Left forelimb (tissue), 1 donor: ENCODE data around the gene RAG1.
"Not testable (repeated sequence)": the region's sequence is repeated elsewhere in the genome, so short reads cannot be mapped to it uniquely, and the experiment has no call there.

Source experiments
- DNase-seq: peaks from one replicate; pipeline ENCODE4 v3.0.0-alpha.2; 2018; ENCODE audit warnings: low spot score

Gene RAG1

DNA sequence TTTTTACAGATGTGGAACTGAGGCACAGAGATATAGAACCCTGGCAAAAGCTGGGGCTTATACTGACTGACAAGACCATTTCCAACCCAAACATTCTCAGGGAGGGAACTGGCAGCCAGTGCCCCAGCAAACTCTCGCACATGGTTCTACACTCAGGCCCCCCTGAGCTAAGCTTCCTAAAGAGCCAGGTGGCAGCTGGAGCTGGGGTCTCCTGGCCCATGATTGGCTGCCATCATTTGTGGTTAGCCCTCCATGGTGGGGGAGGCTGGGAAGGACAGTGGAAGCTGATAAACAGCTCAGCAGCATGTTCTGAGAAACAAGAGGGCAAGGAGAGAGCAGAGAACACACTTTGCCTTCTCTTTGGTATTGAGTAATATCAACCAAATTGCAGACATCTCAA lies at the start of gene RAG1:
TSS of gene RAG1 (plus strand) at position 314 of the 400 bp plus-strand sequence. CDS start 5,298 bp downstream, outside the sequence.
- no peak for DNase-seq

DNA sequence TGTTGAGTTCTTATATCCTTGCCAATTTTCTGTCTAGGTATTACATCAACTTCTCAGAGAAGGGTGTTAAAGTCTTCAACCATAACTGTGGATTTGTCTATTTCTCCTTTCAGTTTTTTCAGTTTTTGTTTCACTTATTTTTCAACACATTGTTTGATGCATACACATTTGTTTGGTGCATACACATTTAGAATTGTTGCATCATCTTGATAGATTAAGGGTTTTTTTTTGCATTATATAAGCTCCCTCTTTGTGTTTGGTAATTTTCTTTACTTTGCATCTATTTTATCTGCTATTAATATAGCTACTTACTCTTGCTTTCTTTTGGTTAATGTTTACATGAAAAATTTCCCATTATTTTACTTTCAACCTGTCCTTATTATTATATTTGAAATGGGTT lies 37.0 kb upstream of the RAG1 start:
- DNase-seq: no peak

DNA sequence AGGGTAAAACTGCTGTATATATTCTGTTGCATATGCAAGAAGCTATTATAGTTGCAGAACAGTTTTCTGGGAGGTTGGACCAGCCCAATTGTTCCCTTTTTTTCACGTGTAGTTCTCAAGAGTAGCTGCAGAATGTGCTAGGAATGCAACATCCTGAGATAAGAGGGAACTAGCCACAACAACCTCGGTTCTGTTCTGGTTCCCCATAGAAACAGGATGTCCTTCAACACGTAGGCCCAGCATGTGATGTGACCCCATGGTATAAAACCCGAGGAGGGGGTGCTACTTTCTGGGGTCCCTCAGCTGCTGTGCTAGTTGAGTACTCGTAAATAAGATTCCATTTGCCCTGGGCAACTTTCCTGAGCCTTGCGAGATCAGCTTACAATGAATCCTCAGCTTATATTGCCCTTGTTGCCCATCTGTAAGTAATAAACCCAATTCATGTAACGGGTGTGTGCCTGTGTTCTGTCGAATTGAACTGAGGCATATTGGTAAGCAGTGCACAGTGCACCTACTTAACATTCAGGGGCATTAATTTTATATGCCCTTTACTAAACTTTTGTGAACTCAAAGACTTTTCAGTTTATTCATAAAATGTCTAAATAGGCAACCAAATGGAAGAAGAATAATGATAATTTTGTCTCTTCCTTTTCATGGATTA lies 34.7 kb upstream of the RAG1 start:
- DNase-seq: no peak

DNA sequence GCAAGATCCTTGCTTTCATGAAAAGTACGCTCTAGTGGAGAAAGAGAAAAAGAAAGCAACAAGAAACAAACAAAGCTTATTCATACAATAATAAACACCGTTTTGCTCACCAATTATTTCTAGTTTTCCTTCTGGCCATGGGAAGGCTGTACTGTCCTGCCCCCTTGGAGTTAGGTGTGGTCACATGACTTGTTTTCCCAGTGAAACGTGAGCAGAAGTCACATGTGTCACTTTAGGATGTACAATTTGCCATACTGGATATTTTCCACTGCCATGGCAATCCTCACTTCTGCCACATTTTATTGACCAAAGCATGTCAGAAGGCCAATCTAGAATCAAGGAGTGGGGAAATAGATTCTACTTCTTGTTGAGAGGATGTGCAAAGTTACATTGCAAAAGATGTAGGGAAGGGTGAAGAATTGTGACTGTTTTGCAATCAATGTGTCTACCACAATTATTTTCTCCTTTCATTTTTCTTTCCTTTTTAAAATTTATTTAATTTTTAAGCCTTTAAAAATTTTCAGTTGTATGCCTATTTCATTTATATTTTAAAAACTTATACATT lies 33.4 kb upstream of the RAG1 start:
- no peak for DNase-seq

DNA sequence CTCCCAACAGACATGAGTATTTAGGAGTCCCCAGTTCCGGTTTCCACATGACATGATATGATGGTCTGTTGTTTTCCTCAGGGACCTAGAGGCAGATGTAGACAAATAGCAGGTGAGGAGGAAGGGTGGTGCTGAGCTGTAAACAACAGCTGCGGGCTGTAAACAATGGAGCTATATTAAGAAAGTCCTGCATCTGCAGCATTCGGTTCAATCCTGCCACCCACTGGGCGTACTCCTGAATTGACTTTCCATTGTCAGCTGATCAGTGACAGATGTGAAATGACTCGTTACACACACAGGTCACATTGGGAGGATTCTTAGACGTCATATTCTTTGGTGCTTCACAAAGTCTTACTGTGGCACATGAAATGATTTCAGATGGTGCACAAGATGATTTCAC lies 26.8 kb upstream of the RAG1 start:
- no peak for DNase-seq

DNA sequence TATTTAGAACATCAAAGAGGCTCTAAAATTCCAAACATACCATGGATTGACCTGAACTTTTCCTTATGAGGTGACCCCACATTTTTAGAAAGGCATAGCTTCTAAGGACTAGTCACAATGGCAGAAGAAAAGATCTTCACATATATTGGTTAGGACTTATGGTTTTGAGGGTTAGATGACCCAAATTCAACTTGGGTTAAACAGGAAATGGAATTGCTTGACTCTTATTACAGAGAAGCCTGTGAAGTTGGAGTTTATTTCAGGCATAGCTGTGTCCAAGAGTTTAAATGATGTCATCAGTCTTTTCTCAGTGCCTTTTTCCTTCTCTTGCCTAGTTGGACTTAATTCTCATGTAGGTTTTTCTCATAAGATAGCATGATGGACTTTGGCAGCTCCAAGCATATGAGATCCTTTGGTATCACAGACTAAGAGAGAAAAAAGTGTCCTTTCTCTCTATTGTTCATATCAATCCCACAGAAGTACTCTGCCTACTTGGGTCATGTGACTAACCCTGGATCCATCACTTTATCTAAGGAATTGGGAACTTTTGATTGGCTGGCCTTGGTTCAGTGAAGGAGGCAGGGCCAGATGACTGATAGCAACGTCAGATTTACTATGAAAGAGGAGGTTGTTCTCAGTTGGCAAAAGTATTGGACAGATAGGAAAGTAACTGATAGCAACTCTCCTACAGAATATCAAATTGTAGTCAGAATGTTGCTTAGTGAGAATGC lies 17.3 kb upstream of the RAG1 start:
- no peak for DNase-seq

DNA sequence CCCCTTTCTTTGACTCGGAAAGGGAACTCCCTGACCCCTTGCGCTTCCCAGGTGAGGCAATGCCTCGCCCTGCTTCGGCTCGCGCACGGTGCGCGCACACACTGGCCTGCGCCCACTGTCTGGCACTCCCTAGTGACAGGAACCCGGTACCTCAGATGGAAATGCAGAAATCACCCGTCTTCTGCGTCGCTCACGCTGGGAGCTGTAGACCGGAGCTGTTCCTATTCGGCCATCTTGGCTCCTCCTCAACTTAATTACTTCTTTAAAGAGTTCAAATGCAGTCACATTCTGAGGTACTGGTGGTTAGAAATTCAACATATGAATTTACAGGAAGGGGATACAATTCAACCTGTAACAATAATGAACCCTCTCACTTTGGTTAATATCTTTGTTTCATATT lies 10.4 kb upstream of the RAG1 start:
- not testable (repeated sequence) for DNase-seq

DNA sequence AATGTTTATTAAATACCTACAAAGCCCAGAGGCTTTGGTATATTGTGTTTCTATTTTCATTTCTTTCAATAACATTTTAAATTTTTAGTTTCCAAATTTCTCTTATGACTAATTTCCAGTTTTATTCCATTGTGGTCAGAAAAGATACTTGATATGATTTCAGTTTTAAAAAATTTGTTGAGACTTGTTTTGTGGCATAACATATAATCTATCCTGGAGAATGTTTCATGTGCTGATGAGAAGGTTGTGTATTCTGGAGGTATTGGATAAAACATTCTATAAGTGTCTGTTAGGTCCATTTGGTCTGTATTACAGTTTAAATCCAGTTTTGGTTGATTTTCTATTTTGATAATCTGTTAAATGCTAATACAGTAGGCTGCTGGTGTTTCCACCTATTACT lies 9.8 kb upstream of the RAG1 start:
- DNase-seq: no peak

DNA sequence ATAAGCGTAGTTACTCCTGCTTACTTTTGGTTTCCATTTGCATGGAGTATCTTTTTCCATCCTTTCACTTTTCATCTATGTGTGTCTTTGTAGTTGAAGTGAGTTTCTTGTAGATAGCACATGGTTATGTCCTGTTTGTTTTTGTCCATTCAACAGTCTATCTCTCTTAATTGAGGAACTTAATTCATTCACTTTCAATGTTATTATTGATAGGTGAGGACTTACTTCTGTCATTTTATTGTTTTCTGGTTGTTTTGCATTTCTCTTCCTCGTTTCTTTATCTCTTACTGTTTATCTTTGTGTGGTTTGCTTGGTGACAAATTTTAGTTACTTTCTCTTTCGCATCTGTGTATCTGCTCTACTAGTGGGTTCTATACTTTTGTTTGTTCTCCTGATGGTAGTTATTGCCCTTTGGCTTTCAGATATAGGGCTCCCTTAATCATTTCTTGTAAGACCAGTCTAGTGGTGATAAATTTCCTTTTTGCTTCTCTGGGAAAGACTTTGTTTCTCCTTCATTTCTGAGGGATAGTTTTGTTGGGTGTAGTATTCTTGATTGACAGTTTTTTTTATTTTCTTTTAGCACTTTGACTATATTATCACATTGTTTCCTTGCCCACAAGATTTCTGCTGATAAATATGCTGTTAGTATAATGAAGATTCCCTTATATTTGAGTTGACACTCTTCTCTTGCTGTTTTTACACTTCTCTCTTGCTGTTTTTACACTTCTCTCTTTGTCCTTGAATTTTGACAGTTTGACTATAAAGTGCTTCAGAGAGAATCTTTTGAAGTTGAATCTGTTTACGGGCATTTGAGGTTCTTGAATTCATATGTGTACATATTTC lies 9.0 kb upstream of the RAG1 start:
- DNase-seq: no peak

DNA sequence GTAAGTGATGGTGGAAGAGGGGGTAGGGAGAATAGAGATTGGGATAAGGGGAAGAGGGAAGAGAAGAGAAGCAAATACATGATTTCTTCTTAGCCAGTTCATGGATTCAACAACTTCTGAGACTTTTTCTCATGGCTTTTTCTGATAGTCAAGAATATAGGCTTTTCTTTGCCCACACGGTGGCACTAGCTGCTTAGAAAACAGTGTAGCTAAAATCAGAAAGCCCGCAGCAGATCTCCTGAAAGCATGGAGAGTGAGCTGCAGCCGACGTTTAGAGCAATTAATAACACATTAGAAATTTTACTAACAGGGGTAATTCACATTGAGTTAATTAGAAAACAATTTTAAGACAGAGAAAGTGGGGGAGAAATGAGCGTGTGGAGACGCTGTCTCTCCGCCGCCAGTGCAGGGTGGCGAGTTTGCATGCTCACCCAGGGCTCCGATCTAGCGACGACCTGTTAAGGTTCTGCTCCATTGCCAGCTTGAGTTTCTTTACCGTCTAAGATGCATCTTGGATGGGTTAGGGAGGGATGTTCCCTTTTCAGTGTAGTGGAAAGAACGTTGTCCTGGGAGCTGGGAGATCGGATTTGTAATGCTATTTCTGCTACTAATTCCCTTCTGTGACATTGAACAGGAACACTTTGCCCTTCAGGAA lies 3.3 kb upstream of the RAG1 start:
- no peak for DNase-seq

DNA sequence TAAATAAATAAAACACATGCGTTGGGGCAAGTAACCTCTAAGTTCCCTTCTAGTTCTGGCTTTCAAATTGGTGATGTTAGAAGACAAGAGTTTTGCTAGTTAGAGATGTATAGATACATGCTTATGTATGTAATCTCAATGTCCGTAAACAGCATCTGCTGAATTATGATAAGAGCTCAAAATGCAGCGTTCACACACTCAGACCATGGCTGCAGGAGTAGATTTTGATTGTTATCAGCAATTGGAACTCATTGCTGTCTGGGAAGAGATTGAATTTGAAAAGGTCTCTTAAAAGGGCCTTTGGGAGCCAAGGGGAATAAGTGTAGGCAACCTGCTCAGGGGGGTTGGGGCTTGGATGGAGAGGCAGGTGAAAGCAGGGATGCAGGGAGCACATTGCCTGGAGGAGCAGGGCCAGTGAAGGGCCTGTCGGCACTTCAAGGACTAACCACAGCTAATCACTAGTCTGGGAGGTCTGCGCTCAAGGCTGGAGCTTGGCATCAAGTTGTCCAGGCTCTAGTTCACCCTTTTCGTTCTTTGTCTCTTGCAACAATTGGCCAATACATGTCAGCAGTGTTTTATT lies 2.7 kb upstream of the RAG1 start:
- no peak for DNase-seq

DNA sequence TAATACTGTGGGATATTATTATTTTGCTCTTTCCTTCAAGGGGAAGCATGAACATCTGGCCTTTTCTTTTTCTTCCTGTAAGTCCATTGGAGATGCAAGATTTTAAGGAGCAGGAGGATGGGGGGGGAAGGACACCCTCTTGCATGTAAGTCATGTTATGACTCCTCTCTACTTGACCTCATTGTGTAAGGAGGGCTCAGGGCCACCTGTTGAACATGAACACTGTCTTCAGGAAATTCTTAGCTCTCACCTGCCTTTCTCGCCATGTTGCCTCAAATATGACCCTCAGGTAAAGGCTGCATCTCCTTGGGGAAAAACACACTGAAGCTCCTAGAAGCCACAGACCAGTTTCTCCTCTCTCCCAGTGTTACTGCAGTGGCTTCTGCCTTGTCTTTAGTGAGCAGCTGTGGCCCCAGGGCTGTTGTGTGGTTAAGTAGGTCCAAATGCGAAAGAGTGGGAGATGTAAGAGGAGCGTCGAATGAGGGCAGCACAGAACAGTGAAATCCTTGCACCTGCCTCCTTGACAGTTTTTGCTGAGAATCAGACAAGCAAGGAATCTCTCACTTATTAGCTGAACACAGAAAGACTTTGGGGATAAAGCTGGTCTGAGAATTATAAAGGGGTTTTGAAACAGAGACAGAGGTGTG lies 1.3 kb upstream of the RAG1 start:
- no peak for DNase-seq

DNA sequence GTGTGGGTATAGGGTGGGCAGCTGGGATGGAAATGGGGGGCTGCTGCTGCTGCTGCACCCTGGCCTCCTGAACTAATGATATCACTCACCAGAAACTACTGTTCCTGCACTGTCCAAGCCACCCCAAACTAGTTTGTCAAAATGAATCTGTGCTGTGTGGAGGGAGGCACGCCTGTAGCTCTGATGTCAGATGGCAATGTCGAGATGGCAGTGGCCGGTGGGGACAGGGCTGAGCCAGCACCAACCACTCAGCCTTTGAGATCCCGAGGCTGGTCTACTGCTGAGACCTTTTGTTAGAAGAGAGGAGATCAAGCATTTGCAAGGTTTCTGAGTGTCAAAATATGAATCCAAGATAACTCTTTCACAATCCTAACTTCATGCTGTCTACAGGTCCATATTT lies 1.3 kb downstream of the RAG1 start:
- DNase-seq: no peak

DNA sequence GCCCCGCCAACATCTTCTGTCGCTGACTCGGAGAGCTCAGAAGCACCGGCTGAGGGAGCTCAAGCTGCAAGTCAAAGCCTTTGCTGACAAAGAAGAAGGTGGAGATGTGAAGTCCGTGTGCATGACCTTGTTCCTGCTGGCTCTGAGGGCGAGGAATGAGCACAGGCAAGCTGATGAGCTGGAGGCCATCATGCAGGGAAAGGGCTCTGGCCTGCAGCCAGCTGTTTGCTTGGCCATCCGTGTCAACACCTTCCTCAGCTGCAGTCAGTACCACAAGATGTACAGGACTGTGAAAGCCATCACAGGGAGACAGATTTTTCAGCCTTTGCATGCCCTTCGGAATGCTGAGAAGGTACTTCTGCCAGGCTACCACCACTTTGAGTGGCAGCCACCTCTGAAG lies 6.7 kb downstream of the RAG1 start:
- no peak for DNase-seq

DNA sequence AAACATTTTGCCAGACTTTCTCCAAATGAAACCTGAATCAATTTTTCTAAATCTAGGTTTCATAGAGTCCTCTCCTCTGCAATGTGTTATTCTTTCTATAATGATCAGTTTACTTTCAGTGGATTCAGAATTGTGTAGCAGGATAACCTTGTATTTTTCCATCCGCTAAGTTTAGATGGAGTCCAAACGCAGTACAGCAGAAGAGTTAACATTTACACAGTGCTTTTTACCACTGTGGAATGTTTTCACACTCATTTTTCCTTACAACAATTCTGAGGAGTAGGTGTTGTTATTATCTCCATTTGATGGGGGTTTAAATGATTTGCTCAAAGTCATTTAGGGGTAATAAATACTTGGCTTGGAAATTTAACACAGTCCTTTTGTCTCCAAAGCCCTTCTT lies 9.6 kb downstream of the RAG1 start:
- no peak for DNase-seq

DNA sequence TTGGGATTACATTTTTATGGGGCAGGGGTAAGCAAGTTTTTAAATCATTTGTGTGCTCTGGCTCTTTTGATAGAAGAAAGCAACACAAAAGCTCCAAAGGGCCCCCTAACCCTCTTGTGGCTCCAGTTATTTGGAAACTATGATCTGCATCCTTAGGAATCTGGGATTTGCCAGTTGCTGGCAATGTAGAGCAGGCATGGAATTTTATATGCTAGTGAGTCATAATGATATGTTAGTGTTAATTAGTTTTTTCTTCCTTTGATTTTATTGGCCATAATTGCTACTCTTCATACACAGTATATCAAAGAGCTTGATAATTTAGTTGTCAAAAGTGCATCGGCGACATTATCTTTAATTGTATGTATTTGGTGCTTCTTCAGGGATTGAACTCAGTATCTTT lies 10.1 kb downstream of the RAG1 start:
- no peak for DNase-seq

DNA sequence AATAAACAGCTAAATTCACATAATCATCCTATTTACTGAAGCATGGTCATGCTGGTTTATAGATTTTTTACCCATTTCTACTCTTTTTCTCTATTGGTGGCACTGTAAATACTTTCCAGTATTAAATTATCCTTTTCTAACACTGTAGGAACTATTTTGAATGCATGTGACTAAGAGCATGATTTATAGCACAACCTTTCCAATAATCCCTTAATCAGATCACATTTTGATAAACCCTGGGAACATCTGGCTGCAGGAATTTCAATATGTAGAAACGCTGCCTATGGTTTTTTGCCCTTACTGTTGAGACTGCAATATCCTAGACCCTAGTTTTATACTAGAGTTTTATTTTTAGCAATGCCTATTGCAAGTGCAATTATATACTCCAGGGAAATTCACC lies 10.7 kb downstream of the RAG1 start:
- no peak for DNase-seq

DNA sequence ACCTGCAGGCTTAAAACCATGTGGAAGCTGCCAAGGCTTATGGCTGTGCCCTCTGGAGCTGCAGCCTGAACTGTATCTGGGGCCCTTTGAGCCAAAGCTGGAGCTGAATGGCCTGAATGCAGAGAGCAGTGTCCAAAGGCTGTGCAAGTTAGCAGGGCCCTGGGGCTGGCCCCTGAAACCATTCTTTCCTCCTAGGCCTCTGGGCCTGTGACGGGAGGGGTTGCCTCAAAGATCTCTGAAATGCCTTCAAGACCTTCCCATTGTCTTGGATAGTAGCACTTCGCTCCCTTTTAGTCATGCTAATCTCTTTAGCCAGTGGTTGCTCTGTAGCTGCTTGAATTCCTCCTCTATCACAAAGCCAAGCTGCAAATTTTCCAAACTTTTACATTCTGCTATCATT lies 13.7 kb downstream of the RAG1 start:
- DNase-seq: no peak

DNA sequence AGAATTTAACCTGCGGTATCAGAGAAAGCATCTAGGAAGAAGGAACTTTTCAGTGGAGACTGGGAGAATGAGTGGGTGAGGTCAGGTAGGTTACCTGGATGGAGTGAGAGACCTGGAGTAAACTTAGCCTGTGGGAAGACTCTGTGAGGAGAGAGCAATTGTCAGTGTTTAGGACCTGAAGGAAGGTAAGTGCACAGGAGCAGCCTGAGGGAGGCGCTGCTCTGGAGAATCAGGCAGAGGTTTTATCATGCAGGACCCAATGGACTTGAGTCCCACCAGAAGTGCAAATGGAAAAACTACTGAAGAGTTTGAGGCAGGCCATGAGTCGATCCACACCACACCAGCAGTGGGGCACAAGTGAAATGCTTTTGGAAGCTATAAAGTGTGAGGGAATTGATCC lies 15.9 kb downstream of the RAG1 start:
- DNase-seq: no peak

DNA sequence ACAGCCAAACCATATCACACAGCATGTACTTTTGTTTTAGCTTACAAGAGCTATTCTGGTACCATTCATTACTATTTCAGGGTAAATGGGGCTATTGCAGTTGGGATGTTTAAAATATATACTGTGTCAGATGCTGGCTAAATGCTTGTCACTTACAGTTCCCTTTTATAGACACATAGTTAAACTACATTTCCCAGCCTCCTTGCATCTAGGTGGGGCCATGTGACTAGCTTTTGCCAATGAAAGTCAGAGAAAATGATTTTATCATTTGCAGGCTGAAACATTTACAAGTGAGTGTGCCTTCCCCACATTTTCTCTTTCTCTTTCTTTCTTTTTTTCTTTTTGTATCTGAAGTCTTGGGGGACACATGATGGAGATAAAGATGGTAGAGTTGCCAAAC lies 18.7 kb downstream of the RAG1 start:
- DNase-seq: no peak

DNA sequence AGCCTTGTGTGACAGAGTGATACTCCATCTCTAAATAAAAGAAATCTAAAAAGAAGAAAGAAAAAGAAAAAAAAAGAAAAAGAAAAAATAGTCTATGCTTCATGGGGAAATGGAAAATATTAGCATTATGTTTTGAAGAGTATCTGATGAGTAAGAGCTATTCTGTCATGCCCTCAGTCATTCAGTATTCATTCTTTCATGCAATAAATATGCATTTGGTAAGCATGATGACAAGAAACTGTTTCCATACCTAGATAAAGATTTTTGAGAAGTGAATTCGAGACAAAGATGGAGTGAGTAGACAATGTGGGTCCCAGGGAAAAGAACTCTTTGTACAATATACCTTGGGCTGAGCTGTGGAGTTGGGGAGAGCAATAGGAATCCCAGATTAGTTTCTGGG lies 20.3 kb downstream of the RAG1 start:
- no peak for DNase-seq
